Activated CD8-positive, alpha-beta T cell treated with anti-CD3 and anti-CD28 coated beads for 36 hours (primary cell): ENCODE measurements around the gene SV2C. TPM values are rescaled to one million over a fixed set of nuclear protein-coding genes. Genes with fewer than 3 reads are reported as not detected.
"Not testable (repeated sequence)": the region's sequence is repeated elsewhere in the genome, so short reads cannot be mapped to it uniquely, and the experiment has no call there.

ENCODE experiments used
- ATAC-seq: fragments of 200-7000 bp; cut with Tn5 transposase; one replicate; pipeline ENCODE4 v1.10.0; 2021; ENCODE audit warnings: mild to moderate bottlenecking, moderate library complexity
- CTCF ChIA-PET: fragments of 350-600 bp; sonication (Branson Sonifier 250); formaldehyde crosslinking; loops from one replicate; lab custom pipeline; 2021; ENCODE audit warnings: antibody characterized with exemption; lab: Charles Lee
- POLR2A ChIA-PET: fragments of 350-600 bp; sonication (Branson Sonifier 250); formaldehyde crosslinking; loops from one replicate; lab custom pipeline; 2021; ENCODE audit warnings: antibody characterized with exemption; lab: Charles Lee
- DNase-seq: peaks from one replicate; pipeline ENCODE4 v3.0.0-alpha.2; 2020
- H3K27ac Mint-ChIP-seq: one replicate; pipeline ENCODE4 v1.8.0; 2021; ENCODE audit warnings: mild to moderate bottlenecking, mixed read lengths
- H3K27me3 Mint-ChIP-seq: one replicate; pipeline ENCODE4 v1.8.0; 2021; ENCODE audit warnings: mixed read lengths
- H3K36me3 Mint-ChIP-seq: one replicate; pipeline ENCODE4 v1.8.0; 2021; ENCODE audit warnings: low read depth, mixed read lengths
- H3K4me1 Mint-ChIP-seq: one replicate; pipeline ENCODE4 v1.8.0; 2021; ENCODE audit warnings: low read depth, mixed read lengths
- H3K4me3 Mint-ChIP-seq: one replicate; pipeline ENCODE4 v1.8.0; 2021; ENCODE audit warnings: mild to moderate bottlenecking, moderate library complexity, mixed read lengths
- H3K9me3 Mint-ChIP-seq: one replicate; pipeline ENCODE4 v1.8.0; 2021; ENCODE audit warnings: mixed read lengths
- intact Hi-C: fragments of 100-400 bp; cut with micrococcal nuclease; formaldehyde crosslinking; loops from one replicate; pipeline ENCODE4 v1.10.0; 2022
- total RNA-seq, 2 experiments: library from RNA; stranded (reverse); gene quantifications; one replicate each; pipeline ENCODE4 v1.2.3, GENCODE V29; 2021
- TF ChIP-seq, protein P1 (sequence below): fragments of 200-600 bp; IDR thresholded peaks from one replicate; pipeline ENCODE4 v1.8.0; 2022; ENCODE audit warnings: antibody characterized with exemption, mild to moderate bottlenecking

The SV2C gene, protein sequence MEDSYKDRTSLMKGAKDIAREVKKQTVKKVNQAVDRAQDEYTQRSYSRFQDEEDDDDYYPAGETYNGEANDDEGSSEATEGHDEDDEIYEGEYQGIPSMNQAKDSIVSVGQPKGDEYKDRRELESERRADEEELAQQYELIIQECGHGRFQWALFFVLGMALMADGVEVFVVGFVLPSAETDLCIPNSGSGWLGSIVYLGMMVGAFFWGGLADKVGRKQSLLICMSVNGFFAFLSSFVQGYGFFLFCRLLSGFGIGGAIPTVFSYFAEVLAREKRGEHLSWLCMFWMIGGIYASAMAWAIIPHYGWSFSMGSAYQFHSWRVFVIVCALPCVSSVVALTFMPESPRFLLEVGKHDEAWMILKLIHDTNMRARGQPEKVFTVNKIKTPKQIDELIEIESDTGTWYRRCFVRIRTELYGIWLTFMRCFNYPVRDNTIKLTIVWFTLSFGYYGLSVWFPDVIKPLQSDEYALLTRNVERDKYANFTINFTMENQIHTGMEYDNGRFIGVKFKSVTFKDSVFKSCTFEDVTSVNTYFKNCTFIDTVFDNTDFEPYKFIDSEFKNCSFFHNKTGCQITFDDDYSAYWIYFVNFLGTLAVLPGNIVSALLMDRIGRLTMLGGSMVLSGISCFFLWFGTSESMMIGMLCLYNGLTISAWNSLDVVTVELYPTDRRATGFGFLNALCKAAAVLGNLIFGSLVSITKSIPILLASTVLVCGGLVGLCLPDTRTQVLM
- under 1 TPM in 1 of 2 experiments, not detected in 1; 0.07 TPM for total RNA-seq

DNA sequence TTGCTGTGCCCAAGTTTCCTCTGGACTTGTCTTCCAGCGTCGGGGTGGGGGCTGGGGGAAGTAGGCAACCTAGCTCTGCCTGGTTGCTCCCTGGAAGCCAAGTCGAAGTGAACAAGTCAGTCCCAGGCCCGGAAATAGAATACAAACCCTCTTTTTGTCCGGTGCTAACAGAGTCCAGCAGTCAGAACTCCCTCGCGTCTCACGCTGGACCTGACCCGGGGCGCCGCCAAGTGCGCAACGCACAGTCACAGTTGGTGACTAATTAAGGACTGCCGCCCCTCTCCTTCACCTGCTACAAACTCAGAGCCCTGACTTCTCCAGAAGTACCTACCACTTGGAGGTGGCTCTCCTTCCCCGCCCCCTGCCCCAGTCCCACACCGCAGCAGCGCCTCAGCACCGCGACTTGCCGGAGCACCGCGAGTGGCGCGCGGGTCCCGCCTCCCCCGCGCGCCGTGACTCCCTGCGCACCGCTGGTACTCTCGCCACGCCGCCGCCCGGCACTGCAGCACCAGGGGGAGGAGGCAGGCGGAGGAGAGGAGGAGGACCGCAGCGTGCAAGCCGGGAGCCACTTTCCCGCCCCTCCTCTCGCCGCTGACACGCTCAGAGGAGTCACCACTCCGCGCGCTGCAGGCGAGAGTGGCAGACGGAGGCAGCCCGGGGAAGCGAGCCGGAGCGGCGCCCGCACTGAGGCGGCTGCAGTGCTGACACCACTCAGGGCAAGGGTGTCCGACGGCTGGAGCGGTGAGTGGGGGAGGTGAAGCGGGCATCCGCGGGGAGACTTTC is at the start of gene SV2C:
TSS of gene SV2C (plus strand) at position 612 of the 783 bp plus-strand sequence. CDS start 48,368 bp downstream, outside the sequence.
- ATAC-seq, result peak; percentile 75
- Mint-ChIP-seq H3K27me3 (peaks cover 76% of the 10 kb centered on the region), H3K36me3 (no peaks in the 10 kb centered on the region), H3K4me1 (peaks cover 25% of the 10 kb centered on the region), H3K9me3 (no peaks in the 10 kb centered on the region), H3K4me3 (peak within 1 kb of the TSS; percentile 67), H3K27ac (no peak within 1 kb of the TSS)
- TF ChIP-seq, protein P1, sequence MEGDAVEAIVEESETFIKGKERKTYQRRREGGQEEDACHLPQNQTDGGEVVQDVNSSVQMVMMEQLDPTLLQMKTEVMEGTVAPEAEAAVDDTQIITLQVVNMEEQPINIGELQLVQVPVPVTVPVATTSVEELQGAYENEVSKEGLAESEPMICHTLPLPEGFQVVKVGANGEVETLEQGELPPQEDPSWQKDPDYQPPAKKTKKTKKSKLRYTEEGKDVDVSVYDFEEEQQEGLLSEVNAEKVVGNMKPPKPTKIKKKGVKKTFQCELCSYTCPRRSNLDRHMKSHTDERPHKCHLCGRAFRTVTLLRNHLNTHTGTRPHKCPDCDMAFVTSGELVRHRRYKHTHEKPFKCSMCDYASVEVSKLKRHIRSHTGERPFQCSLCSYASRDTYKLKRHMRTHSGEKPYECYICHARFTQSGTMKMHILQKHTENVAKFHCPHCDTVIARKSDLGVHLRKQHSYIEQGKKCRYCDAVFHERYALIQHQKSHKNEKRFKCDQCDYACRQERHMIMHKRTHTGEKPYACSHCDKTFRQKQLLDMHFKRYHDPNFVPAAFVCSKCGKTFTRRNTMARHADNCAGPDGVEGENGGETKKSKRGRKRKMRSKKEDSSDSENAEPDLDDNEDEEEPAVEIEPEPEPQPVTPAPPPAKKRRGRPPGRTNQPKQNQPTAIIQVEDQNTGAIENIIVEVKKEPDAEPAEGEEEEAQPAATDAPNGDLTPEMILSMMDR, result no peak
- ChIA-PET CTCF (no interaction called here), POLR2A (no interaction called here)
- DNase-seq, result peak; percentile 50
- intact Hi-C loops, result no loop called here

DNA sequence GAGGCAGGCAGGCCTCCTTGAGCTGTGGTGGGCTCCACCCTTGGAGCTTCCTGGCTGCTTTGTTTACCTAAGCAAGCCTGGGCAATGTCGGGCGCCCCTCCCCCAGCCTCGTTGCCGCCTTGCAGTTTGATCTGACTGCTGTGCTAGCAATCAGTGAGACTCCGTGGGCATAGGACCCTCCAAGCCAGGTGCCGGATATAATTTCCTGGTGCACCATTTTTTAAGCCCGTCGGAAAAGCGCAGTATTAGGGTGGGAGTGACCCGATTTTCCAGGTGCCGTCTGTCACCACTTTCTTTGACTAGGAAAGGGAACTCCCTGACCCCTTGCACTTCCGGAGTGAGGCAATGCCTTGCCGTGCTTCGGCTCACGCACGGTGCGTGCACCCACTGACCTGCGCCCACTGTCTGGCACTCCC is 45.4 kb upstream of the SV2C start:
- DNase-seq, result peak; percentile 36
- H3K27me3 Mint-ChIP-seq, result peaks cover 32% of the 10 kb centered on the region
- H3K36me3 Mint-ChIP-seq, H3K27ac Mint-ChIP-seq, H3K4me1 Mint-ChIP-seq, H3K9me3 Mint-ChIP-seq, ATAC-seq, CTCF ChIA-PET, intact Hi-C loops: not testable (repeated sequence)
- H3K4me3 Mint-ChIP-seq, result peak overlapping the region; percentile 28
- POLR2A ChIA-PET, result interaction anchor here (1.2 kb wide), 1 partner anchor 13 kb away, joined by 3 read pairs; no protein-coding TSS in a partner anchor

DNA sequence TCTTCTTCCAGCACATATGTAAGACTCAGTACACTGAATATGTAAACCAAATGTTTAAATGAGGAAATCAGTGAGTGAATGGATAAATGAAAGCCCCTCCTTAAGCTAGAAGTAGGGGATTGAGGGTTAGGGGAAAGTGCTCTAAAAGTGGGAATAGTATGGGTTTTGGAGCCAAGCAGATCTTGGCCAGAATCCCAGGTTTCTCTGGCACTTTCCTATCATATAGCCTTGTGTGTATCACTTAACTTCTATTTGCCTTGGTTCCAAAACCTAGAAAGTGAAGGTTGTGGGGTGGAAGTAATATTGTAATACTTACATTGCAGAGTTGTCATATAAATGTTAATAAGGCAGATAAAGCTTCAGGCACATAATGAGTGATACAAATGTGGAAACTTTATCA is 45.0 kb upstream of the SV2C start:
- Mint-ChIP-seq H3K4me3 (peak overlapping the region; percentile 28), H3K27me3 (peaks cover 32% of the 10 kb centered on the region), H3K4me1 (peaks cover 5% of the 10 kb centered on the region), H3K9me3 (no peaks in the 10 kb centered on the region), H3K27ac (no peak overlapping the region), H3K36me3 (no peaks in the 10 kb centered on the region)
- ATAC-seq (no peak), DNase-seq (no peak)
- TF ChIP-seq, protein P1, result no peak
- ChIA-PET CTCF (no interaction called here), POLR2A (interaction anchor here (1.2 kb wide), 1 partner anchor 13 kb away, joined by 3 read pairs; no protein-coding TSS in a partner anchor)
- intact Hi-C loops, result no loop called here

DNA sequence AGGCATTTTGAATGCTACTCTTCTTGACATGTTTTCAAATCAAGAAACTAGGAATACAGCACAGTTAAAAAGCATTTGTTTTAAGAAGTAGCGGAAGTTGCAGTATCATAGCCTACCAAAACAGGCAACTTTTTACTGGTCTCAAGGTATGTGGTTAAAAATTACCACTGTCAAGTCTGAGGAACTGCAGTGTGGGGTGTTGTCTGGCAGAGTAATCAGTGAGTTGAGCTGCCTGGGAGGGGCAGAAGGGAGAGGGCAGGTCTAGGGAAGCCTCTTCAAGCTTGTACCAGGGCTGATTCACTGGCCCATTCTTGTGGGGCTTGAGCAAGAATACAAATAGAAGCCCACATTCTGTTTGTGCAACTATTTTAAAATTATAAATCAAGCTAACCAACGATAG is 42.4 kb upstream of the SV2C start:
- POLR2A ChIA-PET, result no interaction called here
- TF ChIP-seq, protein P1, result no peak
- Mint-ChIP-seq H3K4me1 (peaks cover 5% of the 10 kb centered on the region), H3K9me3 (no peaks in the 10 kb centered on the region), H3K36me3 (no peaks in the 10 kb centered on the region), H3K4me3 (no peak overlapping the region), H3K27me3 (peaks cover 30% of the 10 kb centered on the region), H3K27ac (no peak overlapping the region)
- no peak for ATAC-seq
- CTCF ChIA-PET, result no interaction called here
- intact Hi-C loops, result no loop called here
- no peak for DNase-seq

DNA sequence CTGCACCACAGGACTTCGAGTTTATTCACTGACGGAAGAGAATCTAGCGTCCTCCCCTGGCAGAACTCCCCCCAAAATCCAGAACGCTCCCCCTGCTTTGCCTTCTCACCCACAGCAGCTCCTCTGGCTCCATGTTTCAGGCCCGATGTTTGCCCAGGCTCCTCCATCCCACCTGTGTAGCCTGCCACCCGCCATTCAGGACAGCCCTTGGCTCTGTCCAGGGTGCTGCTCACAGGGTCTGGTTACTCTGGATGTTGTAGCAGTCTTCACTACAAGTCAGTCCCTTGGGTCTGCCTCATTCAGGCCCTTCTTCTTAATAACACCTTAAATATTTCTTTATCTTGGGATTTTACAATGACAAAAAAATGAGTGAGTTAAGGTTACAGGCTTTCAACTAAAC is 41.3 kb upstream of the SV2C start:
- ChIA-PET CTCF (no interaction called here), POLR2A (no interaction called here)
- Mint-ChIP-seq H3K4me3 (no peak overlapping the region), H3K9me3 (no peaks in the 10 kb centered on the region), H3K4me1 (peaks cover 5% of the 10 kb centered on the region), H3K27ac (no peak overlapping the region), H3K36me3 (no peaks in the 10 kb centered on the region), H3K27me3 (peaks cover 34% of the 10 kb centered on the region)
- TF ChIP-seq, protein P1, result no peak
- peak; percentile 22 for DNase-seq
- intact Hi-C loops, result no loop called here
- ATAC-seq, result no peak
